Measurements from ENCODE around the gene IL20RA.

Gene IL20RA

GRCh38 chr6:137010128-137010718 is 34.5 kb downstream of the IL20RA start:
- DNase-seq (ENCODE audit: low read depth in 2 of 2), result no peak

- DNase-seq (ENCODE audit: low read depth in 2 of 2), result no peak
Observed at GRCh38 chr6:137008204-137008603, 36.6 kb downstream of the IL20RA start.

- DNase-seq (ENCODE audit: low read depth in 2 of 2), result no peak
Observed at GRCh38 chr6:137006056-137006455, 38.7 kb downstream of the IL20RA start.

GRCh38 chr6:137005073-137005472 is 39.7 kb downstream of the IL20RA start:
- DNase-seq (ENCODE audit: low read depth in 2 of 2), result no peak

GRCh38 chr6:137002505-137002904 is 42.3 kb downstream of the IL20RA start:
- DNase-seq (ENCODE audit: low read depth in 2 of 2), result no peak

- no peak for DNase-seq (ENCODE audit: low read depth in 2 of 2)
Observed at GRCh38 chr6:137001977-137002302, 42.8 kb downstream of the IL20RA start.

GRCh38 chr6:137001299-137001976 is 43.3 kb downstream of the IL20RA start:
- no peak for DNase-seq (ENCODE audit: low read depth in 2 of 2)

GRCh38 chr6:137000825-137001224 is 43.9 kb downstream of the IL20RA start:
- no peak for DNase-seq (ENCODE audit: low read depth in 2 of 2)

- DNase-seq (ENCODE audit: low read depth in 2 of 2), result no peak
Observed at GRCh38 chr6:136995521-136995920, 49.2 kb downstream of the IL20RA start.

GRCh38 chr6:136994782-136995181 is 50.0 kb downstream of the IL20RA start:
- DNase-seq (ENCODE audit: low read depth in 2 of 2), result no peak

GRCh38 chr6:136992113-136992512 is 52.7 kb downstream of the IL20RA start:
- DNase-seq (ENCODE audit: low read depth in 2 of 2), result no peak

GRCh38 chr6:136991646-136992045 is 53.1 kb downstream of the IL20RA start:
- DNase-seq (ENCODE audit: low read depth in 2 of 2), result no peak

- DNase-seq (ENCODE audit: low read depth in 2 of 2), result no peak
Observed at GRCh38 chr6:136990754-136991153, 54.0 kb downstream of the IL20RA start.

- DNase-seq (ENCODE audit: low read depth in 2 of 2), result no peak
Observed at GRCh38 chr6:136990242-136990578, 54.6 kb downstream of the IL20RA start.

- DNase-seq (ENCODE audit: low read depth in 2 of 2), result no peak
Observed at GRCh38 chr6:136989571-136990241, 55.1 kb downstream of the IL20RA start.

- DNase-seq (ENCODE audit: low read depth in 2 of 2), result no peak
Observed at GRCh38 chr6:136987526-136987925, 57.2 kb downstream of the IL20RA start.

GRCh38 chr6:136985502-136985901 is 59.3 kb downstream of the IL20RA start:
- DNase-seq (ENCODE audit: low read depth in 2 of 2), result no peak

GRCh38 chr6:136984578-136984977 is 60.2 kb downstream of the IL20RA start:
- no peak for DNase-seq (ENCODE audit: low read depth in 2 of 2)

GRCh38 chr6:136983687-136984086 is 61.1 kb downstream of the IL20RA start:
- no peak for DNase-seq (ENCODE audit: low read depth in 2 of 2)

- DNase-seq (ENCODE audit: low read depth in 2 of 2), result no peak
Observed at GRCh38 chr6:136982928-136983327, 61.8 kb downstream of the IL20RA start.

- DNase-seq (ENCODE audit: low read depth in 2 of 2), result no peak
Observed at GRCh38 chr6:136980070-136980469, 64.7 kb downstream of the IL20RA start.

GRCh38 chr6:136979206-136979605 is 65.6 kb downstream of the IL20RA start:
- DNase-seq (ENCODE audit: low read depth in 2 of 2), result no peak

- no peak for DNase-seq (ENCODE audit: low read depth in 2 of 2)
Observed at GRCh38 chr6:136977075-136977474, 67.7 kb downstream of the IL20RA start.

All from stimulated activated CD4-positive, alpha-beta T cell treated with anti-CD3 and anti-CD28 coated beads, Interleukin-15, amount 100 ng/mL, for 48 hours (primary cell).